KMS-11 (cell line): Measurements from ENCODE around the gene ADGRG3.

Source experiments
- H2AFZ ChIP-seq: fragments of 200-600 bp; sonication (generic); 2 replicates; pipeline ENCODE4 v1.6.1; 2016; ENCODE audit warnings: antibody characterized with exemption, mixed run types, low read depth
- H3K27ac ChIP-seq: fragments of 200-600 bp; sonication (generic); 2 replicates; pipeline ENCODE4 v1.6.1; 2016; ENCODE audit warnings: mild to moderate bottlenecking, mixed run types
- H3K27me3 ChIP-seq: fragments of 200-600 bp; sonication (generic); 2 replicates; pipeline ENCODE4 v1.6.1; 2017; ENCODE audit warnings: mild to moderate bottlenecking, low read depth, mixed run types, moderate library complexity; ENCODE audit not compliant: insufficient read depth
- H3K36me3 ChIP-seq: fragments of 200-600 bp; sonication (generic); 2 replicates; pipeline ENCODE4 v1.6.1; 2017; ENCODE audit warnings: mild to moderate bottlenecking, mixed run types; ENCODE audit not compliant: insufficient read depth
- H3K4me1 ChIP-seq: fragments of 200-600 bp; sonication (generic); 2 replicates; pipeline ENCODE4 v1.6.1; 2016; ENCODE audit warnings: mild to moderate bottlenecking, low read depth, mixed run types; ENCODE audit not compliant: poor library complexity, severe bottlenecking
- H3K4me2 ChIP-seq: fragments of 200-600 bp; sonication (generic); 2 replicates; pipeline ENCODE4 v1.7.0; 2016; ENCODE audit warnings: mild to moderate bottlenecking, mixed run types
- H3K4me3 ChIP-seq: fragments of 200-600 bp; sonication (generic); IDR thresholded peaks from 2 replicates; pipeline ENCODE4 v1.6.1; 2017; ENCODE audit warnings: low read depth, low read length, mixed read lengths; ENCODE audit not compliant: insufficient read depth
- H3K79me2 ChIP-seq: fragments of 200-600 bp; sonication (generic); 2 replicates; pipeline ENCODE4 v1.6.1; 2016; ENCODE audit warnings: low read depth, mixed run types; ENCODE audit not compliant: insufficient read depth
- H3K9ac ChIP-seq: fragments of 200-600 bp; sonication (generic); 2 replicates; pipeline ENCODE4 v1.6.1; 2016; ENCODE audit warnings: mild to moderate bottlenecking, mixed run types
- H4K20me1 ChIP-seq: fragments of 200-600 bp; sonication (generic); 2 replicates; pipeline ENCODE4 v1.6.1; 2016; ENCODE audit warnings: mild to moderate bottlenecking, mixed run types; ENCODE audit not compliant: insufficient read depth
- CTCF ChIP-seq: fragments of 200-600 bp; sonication (generic); conservative IDR thresholded peaks from 2 replicates; pipeline ENCODE4 v1.6.1; 2017; ENCODE audit warnings: low read depth, mild to moderate bottlenecking, antibody characterized with exemption, low read length, moderate library complexity, mixed read lengths

Gene ADGRG3

GRCh38 chr16:57667048-57667525 is 1.0 kb upstream of the ADGRG3 start:
- Histone ChIP-seq H3K27ac (no peak overlapping the region), H3K27me3 (no peaks in the 10 kb centered on the region), H3K4me1 (no peaks in the 10 kb centered on the region), H3K79me2 (no peaks in the 10 kb centered on the region), H3K4me2 (no peak overlapping the region), H3K9ac (no peak overlapping the region), H3K36me3 (no peaks in the 10 kb centered on the region), H4K20me1 (no peaks in the 10 kb centered on the region), H3K4me3 (no peak overlapping the region), H2AFZ (no peak overlapping the region)
- no peak for TF ChIP-seq CTCF

- no peak overlapping the region for H3K4me2 ChIP-seq
- H3K36me3 ChIP-seq: no peaks in the 10 kb centered on the region
- no peak overlapping the region for H3K27ac ChIP-seq
- no peak overlapping the region for H2AFZ ChIP-seq
- H3K79me2 ChIP-seq: no peaks in the 10 kb centered on the region
- peaks cover 3% of the 10 kb centered on the region; the same call in 1 of the 2 replicates for H3K27me3 ChIP-seq
- H4K20me1 ChIP-seq: no peaks in the 10 kb centered on the region
- no peaks in the 10 kb centered on the region for H3K4me1 ChIP-seq
- no peak for TF ChIP-seq CTCF
- no peak overlapping the region for H3K4me3 ChIP-seq
- no peak overlapping the region for H3K9ac ChIP-seq
Measured at GRCh38 chr16:57667526-57668262, 412 bp upstream of the ADGRG3 start.

- no peaks in the 10 kb centered on the region for H4K20me1 ChIP-seq
- H3K4me2 ChIP-seq: no peak overlapping the region
- no peak for TF ChIP-seq CTCF
- H3K79me2 ChIP-seq: no peaks in the 10 kb centered on the region
- no peak overlapping the region for H2AFZ ChIP-seq
- peaks cover 5% of the 10 kb centered on the region; the same call in 1 of the 2 replicates for H3K27me3 ChIP-seq
- no peak overlapping the region for H3K4me3 ChIP-seq
- no peak overlapping the region for H3K27ac ChIP-seq
- H3K9ac ChIP-seq: no peak overlapping the region
- H3K4me1 ChIP-seq: no peaks in the 10 kb centered on the region
- H3K36me3 ChIP-seq: no peaks in the 10 kb centered on the region
Measured at GRCh38 chr16:57668630-57669475, 747 bp downstream of the ADGRG3 start.

- no peak overlapping the region for H3K27ac ChIP-seq
- no peak overlapping the region for H3K4me2 ChIP-seq
- no peak overlapping the region for H3K9ac ChIP-seq
- no peaks in the 10 kb centered on the region for H3K4me1 ChIP-seq
- peaks cover 5% of the 10 kb centered on the region; the same call in 1 of the 2 replicates for H3K27me3 ChIP-seq
- no peak overlapping the region for H2AFZ ChIP-seq
- TF ChIP-seq CTCF: no peak
- no peaks in the 10 kb centered on the region for H3K36me3 ChIP-seq
- H3K4me3 ChIP-seq: no peak overlapping the region
- H3K79me2 ChIP-seq: no peaks in the 10 kb centered on the region
- H4K20me1 ChIP-seq: no peaks in the 10 kb centered on the region
Measured at GRCh38 chr16:57669476-57670162, 1.5 kb downstream of the ADGRG3 start.
